GM21529 (cell line): ENCODE results near the gene SLC22A4.

Experiments
- ATAC-seq: cut with Tn5 transposase; IDR thresholded peaks from one replicate; pipeline ENCODE4 v1.9.1; 2021; ENCODE audit not compliant: unreplicated experiment

Gene SLC22A4

GRCh38 chr5:132262882-132263547 lies 31.2 kb upstream of the SLC22A4 start:
- ATAC-seq = no peak

DNA sequence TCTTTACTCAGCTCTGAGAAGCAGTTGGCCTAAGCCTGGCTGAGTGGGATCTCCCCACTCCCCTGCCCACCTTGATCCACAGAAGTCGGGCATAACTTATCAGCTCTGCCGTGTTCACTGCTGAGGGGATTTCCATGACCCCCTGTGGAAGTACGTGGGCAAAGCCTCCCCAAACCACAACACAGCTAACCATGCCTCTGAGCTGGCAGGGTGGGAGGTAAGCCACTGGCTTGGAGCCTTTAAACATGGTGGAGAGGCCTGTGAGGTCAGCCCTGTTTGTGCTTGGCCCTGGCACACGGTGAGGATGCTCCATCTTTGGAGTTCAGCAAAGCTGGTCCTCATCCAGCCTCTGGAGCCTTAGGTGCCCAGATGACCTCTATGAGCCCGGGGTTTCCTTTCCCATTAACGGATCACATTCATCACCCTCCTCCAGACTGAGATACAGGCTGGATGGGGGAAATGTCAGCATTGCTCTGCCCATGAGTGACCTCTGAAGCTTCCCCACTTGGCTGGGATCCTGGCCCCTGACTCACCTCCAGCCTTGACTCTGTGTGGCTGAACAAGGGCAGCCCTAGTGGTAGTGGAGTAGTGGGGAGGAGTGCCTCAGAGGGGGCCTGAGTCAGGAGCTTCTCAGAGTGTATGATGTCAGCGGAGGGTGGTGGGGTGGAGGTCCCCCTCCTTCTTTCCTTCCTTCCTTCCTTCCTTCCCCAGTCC lies 30.5 kb upstream of the SLC22A4 start:
- no peak for ATAC-seq

DNA sequence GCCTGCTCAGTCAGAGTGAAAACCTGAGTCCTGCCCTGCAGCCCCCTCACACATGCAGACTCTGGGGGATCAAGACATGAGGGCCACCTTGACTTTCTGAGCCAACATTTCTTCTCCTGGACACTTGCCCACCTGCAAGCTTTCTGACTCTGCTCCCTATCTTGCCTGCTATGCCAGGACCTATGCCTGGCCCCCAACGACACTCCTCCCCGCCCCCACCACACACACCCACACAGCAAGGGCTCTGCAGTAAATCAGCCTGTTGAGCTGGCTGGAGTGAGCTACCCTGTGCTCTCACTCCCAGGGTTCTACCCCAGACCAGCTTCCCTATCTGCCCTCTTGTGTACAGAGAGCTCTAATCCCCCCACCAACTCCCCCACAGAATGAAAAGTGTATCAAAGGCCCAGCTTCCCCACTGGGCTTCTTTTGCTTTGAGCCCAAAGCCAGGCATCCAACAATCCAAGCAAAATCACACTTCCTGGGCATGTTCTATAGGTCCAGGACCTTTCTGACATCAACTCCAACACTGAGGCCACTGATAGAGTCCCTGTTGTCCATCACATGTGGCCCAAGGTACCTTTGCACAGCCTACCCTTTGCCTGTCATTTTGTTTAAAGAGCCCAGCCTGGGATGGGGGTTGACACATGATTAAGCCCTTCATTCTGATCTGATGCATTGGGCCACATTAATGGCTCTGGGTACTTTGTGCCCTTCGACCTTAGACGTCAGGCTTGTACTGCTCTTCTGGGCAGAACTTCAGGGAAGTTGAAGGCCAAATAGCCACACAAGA lies 29.5 kb upstream of the SLC22A4 start:
- ATAC-seq = no peak

- ATAC-seq = no peak
These were observed 28.7 kb upstream of the SLC22A4 start for GRCh38 chr5:132265336-132266030.

- no peak for ATAC-seq
These were observed 28.0 kb upstream of the SLC22A4 start for GRCh38 chr5:132266031-132266835.

DNA sequence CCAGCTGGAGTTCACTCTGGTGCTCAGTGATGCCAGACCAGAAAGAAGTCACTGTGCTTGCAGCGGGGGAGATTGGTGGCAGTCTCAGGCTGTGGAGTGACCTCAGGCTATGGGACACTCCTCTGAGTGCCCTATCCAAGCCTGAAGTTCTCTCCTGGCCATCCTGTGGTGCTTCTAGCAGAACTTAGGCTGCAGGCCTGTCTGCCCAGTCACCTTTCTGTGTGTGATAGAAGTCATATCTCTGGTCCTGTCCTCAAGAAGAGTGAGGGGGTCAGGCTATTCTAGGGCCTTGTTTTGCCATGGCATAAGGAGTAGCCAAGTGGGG lies 27.4 kb upstream of the SLC22A4 start:
- ATAC-seq = no peak

DNA sequence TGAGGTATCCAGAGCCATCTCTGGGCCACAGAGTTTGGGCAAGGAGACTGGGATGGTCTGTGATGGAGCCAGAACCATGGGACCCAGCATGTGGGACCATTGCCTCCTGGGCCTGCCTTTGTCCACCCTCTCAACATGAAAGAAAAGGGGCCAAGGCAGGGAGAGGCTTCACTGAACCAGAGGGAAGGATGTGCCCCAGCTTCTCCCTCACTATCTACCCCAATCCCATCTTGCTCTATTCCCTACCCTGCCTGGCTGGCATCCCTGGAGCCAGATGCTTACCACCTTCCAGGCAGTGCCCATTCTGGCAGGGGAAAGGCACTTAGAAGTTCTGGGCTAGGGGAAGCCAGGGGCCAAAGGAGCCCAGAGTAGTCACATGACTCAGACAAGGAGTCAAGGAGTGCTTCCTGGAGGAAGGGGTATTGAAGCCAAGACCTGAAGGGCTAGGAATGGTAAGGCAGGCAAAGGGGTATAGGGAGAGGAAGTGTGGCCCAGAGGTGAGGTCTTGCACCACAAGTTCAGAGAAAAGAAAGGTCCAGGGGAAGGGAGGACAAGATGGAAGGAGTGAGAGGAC lies 26.9 kb upstream of the SLC22A4 start:
- no peak for ATAC-seq

DNA sequence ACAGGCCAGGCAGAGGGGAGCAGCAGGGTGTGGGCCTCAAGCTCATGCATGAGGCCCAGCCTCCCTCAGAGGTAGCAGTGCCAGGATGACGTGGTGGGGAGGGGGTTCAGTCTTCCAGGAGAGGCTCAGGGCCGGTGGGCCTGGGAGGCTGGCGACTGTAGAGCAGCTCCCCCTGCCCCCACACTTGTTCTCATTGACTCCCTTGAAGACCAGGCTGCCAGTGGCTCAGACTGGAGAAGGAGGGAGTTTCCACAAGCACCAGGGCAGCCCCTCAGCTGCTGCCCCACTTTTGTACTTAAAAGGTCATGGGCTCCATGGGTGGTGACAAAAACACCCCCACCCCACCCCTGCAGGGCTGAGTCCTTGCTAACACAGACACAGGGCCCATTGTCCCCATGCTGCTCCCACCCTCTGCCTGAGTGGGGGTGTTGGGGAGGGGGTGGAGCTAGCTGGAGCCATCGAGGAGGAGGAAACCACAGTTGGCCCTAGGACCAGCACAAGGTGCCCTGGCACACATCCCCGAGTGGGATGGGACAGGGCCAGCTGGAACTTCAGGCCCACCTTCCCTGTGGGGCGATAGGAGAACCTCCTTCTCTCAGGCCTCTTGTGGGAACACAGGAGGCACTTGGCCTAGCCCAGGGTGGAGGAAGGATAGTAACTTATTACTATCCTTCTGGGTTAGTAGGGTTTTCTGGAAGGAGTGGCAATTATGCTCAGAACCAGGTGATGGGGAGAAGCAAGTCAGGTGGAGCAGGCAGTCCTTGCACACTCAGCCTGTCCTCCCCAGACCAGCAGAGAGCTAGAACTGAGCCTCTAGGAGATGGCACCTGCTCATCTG lies 26.0 kb upstream of the SLC22A4 start:
- ATAC-seq = peak; percentile 14

DNA sequence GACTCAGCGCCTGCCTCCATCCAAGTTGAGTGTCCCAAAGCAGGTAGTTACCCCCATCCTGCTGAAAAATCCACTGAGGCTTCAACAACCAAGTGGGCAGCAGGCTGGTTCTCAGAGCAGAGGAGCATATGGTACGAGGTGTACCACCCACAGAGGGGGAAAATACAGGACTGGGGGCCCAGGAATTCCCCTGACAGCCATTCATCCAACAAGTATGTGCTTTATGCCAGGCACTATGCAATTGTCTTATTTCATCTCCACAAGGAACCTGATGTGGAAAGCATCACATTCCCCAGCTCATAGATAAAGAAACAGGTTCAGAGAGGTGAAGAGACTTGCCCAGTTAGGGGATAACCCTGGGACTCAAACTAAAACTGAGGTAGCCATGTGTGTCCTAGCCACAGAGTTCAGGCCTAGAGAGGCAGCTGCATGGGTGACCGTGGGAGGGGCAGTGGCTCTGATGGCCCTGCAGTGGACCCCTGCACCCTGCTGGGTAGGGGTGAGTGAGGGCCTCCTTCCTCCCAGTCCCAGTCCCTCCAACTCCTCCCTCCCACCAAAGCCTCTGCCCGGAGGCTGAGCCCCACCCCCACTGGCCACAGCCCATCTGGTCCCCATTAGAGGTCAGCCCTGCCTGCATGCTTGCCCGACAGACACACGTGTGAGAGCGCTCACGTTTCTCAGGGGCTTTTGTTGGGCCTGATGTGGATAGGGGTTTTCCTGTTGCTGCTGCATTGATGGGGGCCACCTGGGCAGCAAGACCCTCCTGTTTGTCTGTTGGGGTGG lies 25.2 kb upstream of the SLC22A4 start:
- peak; percentile 79 for ATAC-seq

GRCh38 chr5:132269635-132270334 lies 24.4 kb upstream of the SLC22A4 start:
- ATAC-seq = no peak

DNA sequence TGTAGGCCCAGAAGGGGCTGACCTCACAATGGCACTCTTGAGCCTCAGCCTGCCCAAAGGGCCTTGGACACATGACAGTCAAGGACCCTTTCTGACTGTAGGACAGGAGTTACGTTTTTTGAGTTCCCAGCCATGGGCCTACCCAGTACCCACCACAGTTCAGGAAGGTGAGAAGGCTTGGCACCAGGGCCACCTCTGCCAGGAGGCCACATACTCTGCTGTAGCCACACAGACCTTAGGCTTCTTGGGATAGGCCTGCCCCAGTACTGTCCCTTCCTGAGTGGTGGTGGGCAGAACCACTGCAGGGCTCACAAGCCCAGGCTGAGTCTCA lies 23.9 kb upstream of the SLC22A4 start:
- no peak for ATAC-seq

GRCh38 chr5:132270706-132271105 lies 23.5 kb upstream of the SLC22A4 start:
- ATAC-seq = no peak

DNA sequence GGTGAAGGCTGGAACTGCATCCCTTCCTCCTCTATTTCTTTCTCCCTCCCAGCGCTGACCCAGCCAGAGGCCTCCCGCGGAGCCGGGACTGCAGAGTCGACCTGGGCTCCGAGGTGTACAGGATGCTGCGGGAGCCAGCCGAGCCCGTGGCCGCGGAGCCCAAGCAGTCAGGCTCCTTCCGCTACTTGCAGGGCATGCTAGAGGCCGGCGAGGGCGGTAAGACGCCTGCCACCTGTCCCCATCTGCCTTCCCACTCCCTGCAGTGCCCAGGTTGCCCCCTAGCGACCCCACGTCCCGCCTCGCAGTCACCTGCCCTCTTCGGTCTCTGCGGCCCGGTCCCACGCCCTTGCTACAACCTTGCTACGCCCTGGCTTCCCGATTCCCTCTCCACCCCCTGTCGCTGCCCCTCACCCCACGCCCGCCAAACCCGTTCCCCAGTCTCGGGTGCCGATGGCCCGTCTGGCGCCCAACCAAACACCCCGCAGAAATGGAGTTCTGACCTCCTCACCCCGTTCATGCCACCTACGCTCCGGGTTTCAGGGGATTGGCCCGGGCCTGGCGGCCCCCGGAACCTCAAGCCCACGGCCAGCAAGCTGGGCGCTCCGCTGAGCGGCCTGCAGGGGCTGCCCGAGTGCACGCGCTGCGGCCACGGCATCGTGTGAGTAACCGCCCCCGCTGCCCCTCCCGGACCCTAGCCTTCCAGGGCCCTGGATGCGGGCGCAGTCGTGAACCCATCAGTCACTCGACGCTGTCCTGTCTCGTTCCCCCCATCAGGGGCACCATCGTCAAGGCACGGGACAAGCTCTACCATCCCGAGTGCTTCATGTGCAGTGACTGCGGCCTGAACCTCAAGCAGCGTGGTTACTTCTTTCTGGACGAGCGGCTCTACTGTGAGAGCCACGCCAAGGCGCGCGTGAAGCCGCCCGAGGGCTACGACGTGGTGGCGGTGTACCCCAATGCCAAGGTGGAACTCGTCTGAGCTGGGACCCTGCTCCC lies 22.6 kb upstream of the SLC22A4 start:
- no peak for ATAC-seq

- ATAC-seq = no peak
These were observed 21.6 kb upstream of the SLC22A4 start for GRCh38 chr5:132272311-132273210.

DNA sequence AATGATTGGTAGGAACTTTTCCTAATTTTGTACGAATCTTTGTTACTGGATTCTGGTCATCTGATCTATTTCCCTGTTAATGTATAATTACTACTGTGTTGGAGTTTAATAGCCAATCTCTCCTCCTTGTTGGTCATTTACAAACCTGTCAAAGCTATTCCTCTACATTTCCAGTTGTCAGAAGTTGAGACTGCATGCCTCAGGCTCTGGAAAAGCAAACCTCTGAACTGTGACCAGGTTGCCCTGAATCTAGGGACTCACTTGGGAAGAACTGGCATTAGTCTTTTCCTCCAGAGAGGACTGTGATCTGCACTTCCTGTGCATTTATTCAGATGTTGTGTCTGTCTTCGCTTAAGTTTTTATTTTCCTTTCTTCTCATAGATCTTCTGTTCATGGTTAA lies 20.6 kb upstream of the SLC22A4 start:
- no peak for ATAC-seq
